Measurements from ENCODE around the gene C2CD2.

GRCh38 chr21:41997657-41998056 is 43.8 kb upstream of the C2CD2 start:
- TF ChIP-seq CTCF (IDR thresholded peaks at IDR 0.05) (no peak), POLR2A (IDR thresholded peaks at IDR 0.05) (no peak)
